GM12878 (cell line): ENCODE data around the gene FKBP7. TPM values are rescaled to one million over a fixed set of nuclear protein-coding genes. Genes with fewer than 3 reads are reported as not detected.

Source experiments
- ATAC-seq: fragments of 200-7000 bp; cut with Tn5 transposase; 3 replicates; pipeline ENCODE4 v1.9.1; 2020; ENCODE audit warnings: mild to moderate bottlenecking, moderate library complexity
- BruUV-seq: library from RNA; stranded (reverse); fragments of 400-500 nt; replicated peaks from 2 replicates; lab custom pipeline; 2021; lab: Mats Ljungman, UMichigan
- CTCF ChIA-PET: fragments of 300-600 bp; sonication (Branson Sonifier 250); formaldehyde crosslinking; extraction: SDS; loops from one replicate; lab custom pipeline; 2021; ENCODE audit warnings: inconsistent platforms; lab: Yijun Ruan, JAX
- POLR2A ChIA-PET: fragments of 350-600 bp; formaldehyde crosslinking; extraction: SDS; loops from one replicate; lab custom pipeline; 2021; ENCODE audit warnings: inconsistent platforms; lab: Charles Lee
- RAD21 ChIA-PET: fragments of 300-600 bp; sonication (Branson Sonifier 250); formaldehyde crosslinking; loops from one replicate; lab custom pipeline; 2023; ENCODE audit warnings: antibody characterized with exemption; ENCODE audit not compliant: unreplicated experiment; lab: Charles Lee
- SMC1A ChIA-PET: fragments of 300-600 bp; sonication (Branson Sonifier 250); formaldehyde crosslinking; loops from one replicate; lab custom pipeline; 2023; ENCODE audit not compliant: unreplicated experiment, uncharacterized antibody; lab: Charles Lee
- DNase-seq: peaks from one replicate; pipeline ENCODE4 v3.0.0-alpha.2; 2011; ENCODE audit warnings: low read depth, low spot score
- FAIRE-seq: peaks from 3 replicates; lab custom pipeline; 2011; peaks lifted over from hg19 to GRCh38; lab: Jason Lieb, UNC
- H2AFZ ChIP-seq: 2 replicates; pipeline ENCODE4 v1.6.0; 2011; ENCODE audit warnings: low read depth, low read length, control low read depth; ENCODE audit not compliant: control insufficient read depth
- H3K27ac ChIP-seq: 2 replicates; pipeline ENCODE4 v1.5.1; 2011; ENCODE audit warnings: control low read depth; ENCODE audit not compliant: control insufficient read depth, insufficient read depth
- H3K27me3 ChIP-seq, 2 experiments: replicated peaks in 1 of 2; 2 replicates each; pipeline versions ENCODE4 v1.6.0 to v1.6.1; 2011; ENCODE audit warnings: low read length in 1 of 2; ENCODE audit not compliant: control insufficient read depth in 2 of 2, insufficient read depth in 2 of 2
- H3K36me3 ChIP-seq, 2 experiments: 2 replicates each; pipeline ENCODE4 v1.5.1; 2011; ENCODE audit warnings: low read length in 1 of 2; ENCODE audit not compliant: control insufficient read depth in 2 of 2, insufficient read depth in 2 of 2
- H3K4me1 ChIP-seq: 2 replicates; pipeline ENCODE4 v1.6.1; 2011; ENCODE audit warnings: mild to moderate bottlenecking, low read length, moderate library complexity, mixed read lengths; ENCODE audit not compliant: control insufficient read depth, insufficient read depth
- H3K4me2 ChIP-seq: 2 replicates; pipeline ENCODE4 v1.6.0; 2011; ENCODE audit warnings: control low read depth; ENCODE audit not compliant: control insufficient read depth, insufficient read depth
- H3K4me3 ChIP-seq: fragments of 200-600 bp; sonication (generic); 2 replicates; pipeline ENCODE4 v1.5.1; 2016
- H3K79me2 ChIP-seq: 2 replicates; pipeline ENCODE4 v1.6.0; 2011; ENCODE audit warnings: low read length; ENCODE audit not compliant: control insufficient read depth, insufficient read depth
- H3K9ac ChIP-seq: 2 replicates; pipeline ENCODE4 v1.8.0; 2011; ENCODE audit warnings: low read length, control low read depth, mixed read lengths; ENCODE audit not compliant: control insufficient read depth, insufficient read depth
- H3K9me3 ChIP-seq: replicated peaks from 3 replicates; pipeline ENCODE4 v1.5.1; 2011; ENCODE audit warnings: mild to moderate bottlenecking, low read length; ENCODE audit not compliant: control insufficient read depth, insufficient read depth
- H4K20me1 ChIP-seq: 2 replicates; pipeline ENCODE4 v1.6.0; 2011; ENCODE audit not compliant: control insufficient read depth, insufficient read depth
- BRCA1 ChIP-seq: IDR thresholded peaks from 2 replicates; pipeline ENCODE4 v1.6.1; 2011; ENCODE audit warnings: low read depth, low read length, improper control_type of control experiment
- CHD1 ChIP-seq: IDR thresholded peaks from 2 replicates; pipeline ENCODE4 v1.6.1; 2012; ENCODE audit warnings: low read depth, low read length, improper control_type of control experiment
- CREB1 ChIP-seq: IDR thresholded peaks from 2 replicates; pipeline ENCODE4 v1.6.1; 2012; ENCODE audit warnings: low read depth, mild to moderate bottlenecking, inconsistent platforms
- CTCF ChIP-seq, 3 experiments: IDR thresholded peaks in 2 of 3; conservative IDR thresholded peaks in 1 of 3; 2 replicates each; pipeline ENCODE4 v1.5.1; 2011; ENCODE audit warnings: low read depth in 3 of 3, low read length in 3 of 3, mild to moderate bottlenecking in 3 of 3, control low read depth in 2 of 3, moderate library complexity in 2 of 3, inconsistent platforms in 1 of 3, mixed read lengths in 1 of 3; ENCODE audit not compliant: control insufficient read depth in 2 of 3, insufficient read depth in 1 of 3; ENCODE audit errors: extremely low read depth in 1 of 3
- CUX1 ChIP-seq: IDR thresholded peaks from 2 replicates; pipeline ENCODE4 v1.6.1; 2012; ENCODE audit warnings: improper control_type of control experiment, low read depth, low read length; ENCODE audit not compliant: insufficient replicate concordance
- MLLT1 ChIP-seq: fragments of 450-650 bp; IDR thresholded peaks from 2 replicates; pipeline ENCODE4 v1.6.1; 2016; ENCODE audit warnings: mild to moderate bottlenecking
- NBN ChIP-seq: fragments of 450-650 bp; IDR thresholded peaks from 2 replicates; pipeline ENCODE4 v1.6.1; 2016
- PAX8 ChIP-seq: fragments of 450-650 bp; IDR thresholded peaks from 2 replicates; pipeline ENCODE4 v1.6.1; 2017; ENCODE audit warnings: mild to moderate bottlenecking, moderate library complexity
- RB1 ChIP-seq: fragments of 450-650 bp; formaldehyde crosslinking; IDR thresholded peaks from 2 replicates; pipeline ENCODE4 v1.6.1; 2017; ENCODE audit warnings: mild to moderate bottlenecking, borderline replicate concordance
- RUNX3 ChIP-seq: IDR thresholded peaks from 2 replicates; pipeline ENCODE4 v1.6.1; 2012; ENCODE audit warnings: low read length, inconsistent platforms
- SMARCA5 ChIP-seq: fragments of 450-650 bp; IDR thresholded peaks from 2 replicates; pipeline ENCODE4 v1.6.1; 2017; ENCODE audit warnings: mild to moderate bottlenecking
- USF2 ChIP-seq: IDR thresholded peaks from 2 replicates; pipeline ENCODE4 v1.6.1; 2011; ENCODE audit warnings: low read depth, low read length, improper control_type of control experiment, borderline replicate concordance
- YY1 ChIP-seq: IDR thresholded peaks from 2 replicates; pipeline ENCODE4 v1.6.1; 2011; ENCODE audit warnings: low read depth, mild to moderate bottlenecking, low read length
- WGBS: methylation state at CpG from one replicate; pipeline ENCODE4 v1.1.6; 2016; ENCODE audit warnings: low lambda C conversion rate; ENCODE audit not compliant: insufficient replicate concordance, insufficient coverage; ENCODE audit errors: missing lambda C conversion rate; 5-methylcytosine and 5-hydroxymethylcytosine counted together
- in situ Hi-C: fragments of 300-500 bp; cut with MboI; formaldehyde crosslinking; loops from 9 replicates; pipeline ENCODE4 v1.14.3; 2018; ENCODE audit warnings: mixed read lengths
- intact Hi-C: fragments of 100-400 bp; cut with micrococcal nuclease; formaldehyde crosslinking; loops from one replicate; pipeline ENCODE4 v1.14.2; 2022; ENCODE audit not compliant: unreplicated experiment
- polyA plus RNA-seq, 11 experiments: library from polyadenylated mRNA; depleted of rRNA in 4 of 11; unstranded in 6 of 11; stranded (reverse) in 5 of 11; fragments of >200 nt; fragmentation: Nextera tagmentation in 4 of 11; fragmentation: Illumina TruSeq in 1 of 11; extraction: Ambion mirVana in 4 of 11; extraction: Trizol in 1 of 11; gene quantifications; 1 replicate in 1 of 11; 2 replicates in 10 of 11; pipeline versions ENCODE4 v1.2.1 to v1.2.3, GENCODE V29; 2011 to 2016; ENCODE audit warnings: inconsistent platforms in 2 of 11, missing spikeins in 2 of 11, low read depth in 1 of 11
- total RNA-seq, 4 experiments: library from RNA; depleted of rRNA in 3 of 4; stranded (reverse); fragments of >200 nt in 3 of 4; fragmentation: Illumina TruSeq in 1 of 4; extraction: Trizol in 1 of 4; gene quantifications; 2 replicates each; pipeline versions ENCODE4 v1.2.1 to v1.2.3, GENCODE V29; 2013 to 2021

FKBP7 gene
- total and polyA plus RNA-seq, 10 of the 15 experiments (the other 5 are each of a cell fraction or from before 2014, with no cell fraction given): 5.6 to 16.7 (median 12.5) TPM

- WGBS: 100% methylated on average over 1 of the region's 1 CpG
- no peak overlapping the region for H3K9ac ChIP-seq
- BruUV-seq: no TSS peak
- no peak for DNase-seq
- peaks cover 6% of the 10 kb centered on the region; the same call in 1 of the 2 replicates for H3K4me1 ChIP-seq
- in situ Hi-C loops: loop anchor here (5.0 kb wide), 2 partner anchors 111 to 306 kb away; partner anchors contain the start of gene RBM45
- H3K4me2 ChIP-seq: peak overlapping the region; percentile 12; the same call in 1 of the 2 replicates
- H4K20me1 ChIP-seq: no peaks in the 10 kb centered on the region
- peaks cover 28% of the 10 kb centered on the region for H3K79me2 ChIP-seq
- H3K4me3 ChIP-seq: no peak overlapping the region
- CTCF ChIA-PET: interaction anchor here (0.7 to 12.4 kb wide), 25 partner anchors 10 to 1345 kb away, joined by 3 to 702 read pairs (median 6); partner anchors contain the start of genes PJVK, PRKRA and RBM45
- POLR2A ChIA-PET: interaction anchor here (0.6 to 3.1 kb wide), 8 partner anchors 14 to 580 kb away, joined by 4 to 21 read pairs (median 6); partner anchors contain the start of genes PJVK, PRKRA and RBM45
- no peaks in the 10 kb centered on the region; a peak in 1 of 4 replicates for H3K36me3 ChIP-seq
- SMC1A ChIA-PET: interaction anchor here (0.6 to 10.6 kb wide), 21 partner anchors 10 to 434 kb away, joined by 3 to 454 read pairs (median 5); partner anchors contain the start of genes PJVK, PRKRA and RBM45
- no peak for ATAC-seq
- RAD21 ChIA-PET: interaction anchor here (0.6 to 8.3 kb wide), 18 partner anchors 12 to 307 kb away, joined by 3 to 162 read pairs (median 5); partner anchors contain the start of genes PJVK, PRKRA and RBM45
- H3K27ac ChIP-seq: no peak overlapping the region
- no peaks in the 10 kb centered on the region for H3K27me3 ChIP-seq
- FAIRE-seq: no peak
- H3K9me3 ChIP-seq: no peaks in the 10 kb centered on the region; the same call in 2 of the 3 replicates
- no peak overlapping the region for H2AFZ ChIP-seq
- intact Hi-C loops: no loop called here
- TF ChIP-seq MLLT1: no peak
- no peak for TF ChIP-seq NBN
- no peak for TF ChIP-seq RB1
- no peak for TF ChIP-seq CHD1
- no peak for TF ChIP-seq RUNX3
- TF ChIP-seq PAX8: no peak
- no peak for TF ChIP-seq USF2
- TF ChIP-seq BRCA1: no peak
- TF ChIP-seq SMARCA5: no peak
- TF ChIP-seq CREB1: no peak
- no peak for TF ChIP-seq CUX1
- no peak for TF ChIP-seq CTCF (IDR thresholded peaks at IDR 0.05 in 2 of 3, conservative IDR thresholded peaks at IDR 0.05 in 1 of 3; ENCODE audit: control insufficient read depth in 2 of 3, extremely low read depth in 1 of 3, insufficient read depth in 1 of 3, low read depth in 3 of 3, low read length in 3 of 3)
- no peak for TF ChIP-seq YY1
Observed at GRCh38 chr2:178418426-178418825, 60.0 kb downstream of the FKBP7 start.
